ENCODE results near the gene TMEM176A. TPM values are rescaled to one million over a fixed set of nuclear protein-coding genes. Genes with fewer than 3 reads are reported as not detected.

The TMEM176A gene
- 1.3 TPM for total RNA-seq (ENCODE audit: unreplicated experiment)
- long read RNA-seq = 0 reads

GRCh38 chr7:150800581-150801241 is at the start of gene TMEM176A:
TMEM176A (plus strand) TSS chr7:150800769; CDS start chr7:150801551, 782 bp downstream.
- peaks cover 5% of the 10 kb centered on the region for H3K36me3 Mint-ChIP-seq (ENCODE audit: unreplicated experiment)
- peaks cover 22% of the 10 kb centered on the region for H3K27me3 Mint-ChIP-seq (ENCODE audit: unreplicated experiment)
- H3K9me3 Mint-ChIP-seq (ENCODE audit: unreplicated experiment) = no peaks in the 10 kb centered on the region
- H3K27ac Mint-ChIP-seq (ENCODE audit: unreplicated experiment) = no peak within 1 kb of the TSS
- peaks cover 2% of the 10 kb centered on the region for H3K4me1 Mint-ChIP-seq (ENCODE audit: low read depth, unreplicated experiment)
- DNase-seq = peak; percentile 34
- H3K4me3 Mint-ChIP-seq (ENCODE audit: unreplicated experiment) = peak within 1 kb of the TSS; percentile 74
- no peak for TF ChIP-seq CTCF (IDR thresholded peaks at IDR 0.05; ENCODE audit: partially characterized antibody, unreplicated experiment)

GRCh38 chr7:150751702-150752101 is 48.9 kb upstream of the TMEM176A start:
- DNase-seq = no peak
- Mint-ChIP-seq H3K27ac (ENCODE audit: unreplicated experiment) (no peak overlapping the region), H3K36me3 (ENCODE audit: unreplicated experiment) (no peaks in the 10 kb centered on the region), H3K4me3 (ENCODE audit: unreplicated experiment) (no peak overlapping the region), H3K9me3 (ENCODE audit: unreplicated experiment) (no peaks in the 10 kb centered on the region), H3K27me3 (ENCODE audit: unreplicated experiment) (peaks cover 10% of the 10 kb centered on the region), H3K4me1 (ENCODE audit: low read depth, unreplicated experiment) (no peaks in the 10 kb centered on the region)
- no peak for TF ChIP-seq CTCF (IDR thresholded peaks at IDR 0.05; ENCODE audit: partially characterized antibody, unreplicated experiment)

GRCh38 chr7:150753239-150753638 is 47.3 kb upstream of the TMEM176A start:
- H3K9me3 Mint-ChIP-seq (ENCODE audit: unreplicated experiment) = no peaks in the 10 kb centered on the region
- TF ChIP-seq CTCF (IDR thresholded peaks at IDR 0.05; ENCODE audit: partially characterized antibody, unreplicated experiment) = no peak
- no peaks in the 10 kb centered on the region for H3K4me1 Mint-ChIP-seq (ENCODE audit: low read depth, unreplicated experiment)
- no peaks in the 10 kb centered on the region for H3K36me3 Mint-ChIP-seq (ENCODE audit: unreplicated experiment)
- H3K27me3 Mint-ChIP-seq (ENCODE audit: unreplicated experiment) = peaks cover 10% of the 10 kb centered on the region
- DNase-seq = no peak
- no peak overlapping the region for H3K27ac Mint-ChIP-seq (ENCODE audit: unreplicated experiment)
- H3K4me3 Mint-ChIP-seq (ENCODE audit: unreplicated experiment) = no peak overlapping the region

GRCh38 chr7:150753826-150754603 is 46.6 kb upstream of the TMEM176A start:
- Mint-ChIP-seq H3K4me1 (ENCODE audit: low read depth, unreplicated experiment) (no peaks in the 10 kb centered on the region), H3K9me3 (ENCODE audit: unreplicated experiment) (no peaks in the 10 kb centered on the region), H3K36me3 (ENCODE audit: unreplicated experiment) (no peaks in the 10 kb centered on the region), H3K27me3 (ENCODE audit: unreplicated experiment) (peaks cover 10% of the 10 kb centered on the region), H3K4me3 (ENCODE audit: unreplicated experiment) (no peak overlapping the region), H3K27ac (ENCODE audit: unreplicated experiment) (no peak overlapping the region)
- TF ChIP-seq CTCF (IDR thresholded peaks at IDR 0.05; ENCODE audit: partially characterized antibody, unreplicated experiment) = peak; percentile 28
- no peak for DNase-seq

DNA sequence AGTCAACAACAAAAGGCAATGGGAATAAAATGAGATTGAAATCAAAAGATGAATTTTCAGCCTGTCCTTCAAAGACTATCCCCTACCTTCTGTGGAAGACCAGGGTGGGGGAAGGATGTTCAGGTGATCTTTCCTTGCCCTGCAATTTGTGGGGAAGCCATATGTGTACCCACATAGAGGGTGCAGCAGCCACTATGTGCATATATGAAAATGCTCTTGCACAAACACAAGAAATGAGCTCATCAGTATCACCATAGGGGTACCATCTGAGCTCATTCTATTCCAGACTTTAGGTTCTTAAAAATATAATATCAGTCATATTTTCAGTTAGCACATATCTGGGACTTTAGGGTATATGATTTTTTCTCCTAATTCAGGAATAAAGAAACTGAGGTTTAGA is 45.6 kb upstream of the TMEM176A start:
- Mint-ChIP-seq H3K9me3 (ENCODE audit: unreplicated experiment) (no peaks in the 10 kb centered on the region), H3K27me3 (ENCODE audit: unreplicated experiment) (peaks cover 5% of the 10 kb centered on the region), H3K4me3 (ENCODE audit: unreplicated experiment) (no peak overlapping the region), H3K36me3 (ENCODE audit: unreplicated experiment) (no peaks in the 10 kb centered on the region), H3K4me1 (ENCODE audit: low read depth, unreplicated experiment) (no peaks in the 10 kb centered on the region), H3K27ac (ENCODE audit: unreplicated experiment) (no peak overlapping the region)
- TF ChIP-seq CTCF (IDR thresholded peaks at IDR 0.05; ENCODE audit: partially characterized antibody, unreplicated experiment) = no peak
- DNase-seq = no peak
